PC-9 (cell line): ENCODE data around the gene ARHGAP18. TPM values are rescaled to one million over a fixed set of nuclear protein-coding genes. Genes with fewer than 3 reads are reported as not detected.
A peak's percentile ranks its signal among the peaks of the same experiment; 100 is the strongest.
"Not testable (repeated sequence)": the region's sequence is repeated elsewhere in the genome, so short reads cannot be mapped to it uniquely, and the experiment has no call there.

ENCODE experiments used
- BruUV-seq: library from RNA; stranded (reverse); fragments of 400-500 nt; replicated peaks from 2 replicates; lab custom pipeline; 2021; lab: Mats Ljungman, UMichigan
- CTCF ChIA-PET: fragments of 300-600 bp; sonication (Branson Sonifier 250); formaldehyde crosslinking; loops from one replicate; lab custom pipeline; 2022; ENCODE audit warnings: antibody characterized with exemption; lab: Charles Lee
- POLR2A ChIA-PET: fragments of 300-600 bp; sonication (Branson Sonifier 250); formaldehyde crosslinking; loops from one replicate; lab custom pipeline; 2022; ENCODE audit warnings: antibody characterized with exemption; ENCODE audit not compliant: unreplicated experiment; lab: Charles Lee
- DNase-seq, 2 experiments: peaks; one replicate each; pipeline versions ENCODE4 v3.0.0 to v3.0.0-alpha.2; 2015 to 2022; ENCODE audit warnings: mixed read lengths in 1 of 2
- H2AFZ ChIP-seq: fragments of 200-600 bp; sonication (generic); 2 replicates; pipeline ENCODE4 v1.8.1; 2017; ENCODE audit warnings: antibody characterized with exemption
- H3F3A ChIP-seq: fragments of 200-600 bp; sonication (generic); 2 replicates; pipeline ENCODE4 v1.8.1; 2017; ENCODE audit warnings: antibody characterized with exemption, mild to moderate bottlenecking, low read depth; ENCODE audit not compliant: insufficient read depth
- H3K27ac ChIP-seq: fragments of 200-600 bp; sonication (generic); 2 replicates; pipeline ENCODE4 v1.6.1; 2016; ENCODE audit warnings: mixed run types
- H3K27me3 ChIP-seq: fragments of 200-600 bp; sonication (generic); 2 replicates; pipeline ENCODE4 v1.6.1; 2016; ENCODE audit warnings: low read depth, mixed run types; ENCODE audit not compliant: insufficient read depth
- H3K36me3 ChIP-seq: fragments of 200-600 bp; sonication (generic); 2 replicates; pipeline ENCODE4 v1.6.1; 2016; ENCODE audit warnings: low read depth, mixed run types
- H3K4me1 ChIP-seq: fragments of 200-600 bp; sonication (generic); replicated peaks from 2 replicates; pipeline ENCODE4 v1.6.1; 2016; ENCODE audit warnings: mixed run types; ENCODE audit not compliant: insufficient read depth
- H3K4me2 ChIP-seq: fragments of 200-600 bp; sonication (generic); 2 replicates; pipeline ENCODE4 v1.6.1; 2017; ENCODE audit warnings: mixed run types
- H3K4me3 ChIP-seq: fragments of 200-600 bp; sonication (generic); 2 replicates; pipeline ENCODE4 v1.6.1; 2016; ENCODE audit warnings: mixed run types
- H3K79me2 ChIP-seq: fragments of 200-600 bp; sonication (generic); 2 replicates; pipeline ENCODE4 v1.6.1; 2017; ENCODE audit warnings: low read depth, mixed run types
- H3K9me2 ChIP-seq: fragments of 200-600 bp; sonication (generic); 2 replicates; pipeline ENCODE4 v1.8.1; 2017; ENCODE audit warnings: mild to moderate bottlenecking; ENCODE audit not compliant: insufficient read depth
- H3K9me3 ChIP-seq: fragments of 200-600 bp; sonication (generic); 2 replicates; pipeline ENCODE4 v1.8.1; 2016; ENCODE audit warnings: low read depth; ENCODE audit not compliant: insufficient read depth
- H4K20me1 ChIP-seq: fragments of 200-600 bp; sonication (generic); 2 replicates; pipeline ENCODE4 v1.8.1; 2017; ENCODE audit not compliant: insufficient read depth
- CTCF ChIP-seq: fragments of 200-600 bp; sonication (generic); conservative IDR thresholded peaks from 2 replicates; pipeline ENCODE4 v1.6.1; 2017; ENCODE audit warnings: mixed run types, antibody characterized with exemption, mild to moderate bottlenecking, moderate library complexity
- EZH2 ChIP-seq: fragments of 200-600 bp; sonication (generic); IDR thresholded peaks from 2 replicates; pipeline ENCODE4 v1.8.0; 2017; ENCODE audit warnings: antibody characterized with exemption, low read depth
- intact Hi-C: fragments of 100-400 bp; cut with micrococcal nuclease; formaldehyde crosslinking; loops from one replicate; pipeline ENCODE4 v1.10.0; 2022; ENCODE audit not compliant: unreplicated experiment
- total RNA-seq: library from RNA; stranded (reverse); gene quantifications from 2 replicates; pipeline ENCODE4 v1.2.3, GENCODE V29; 2021

The ARHGAP18 gene
- total RNA-seq, 1 experiment from 2014 or later = 15.0 TPM

GRCh38 chr6:129576456-129576855 is 133.5 kb downstream of the ARHGAP18 start:
- H2AFZ ChIP-seq = no peak overlapping the region
- ChIA-PET POLR2A (no interaction called here), CTCF (no interaction called here)
- intact Hi-C loops = loop anchor here (5.0 to 10.0 kb wide), 5 partner anchors 202 to 1969 kb away; no protein-coding TSS in a partner anchor
- no peak overlapping the region for H3K4me3 ChIP-seq
- DNase-seq = no peak
- peaks cover 6% of the 10 kb centered on the region for H3F3A ChIP-seq
- no peak overlapping the region for H3K4me2 ChIP-seq
- H3K27ac ChIP-seq = no peak overlapping the region
- no peaks in the 10 kb centered on the region for H3K79me2 ChIP-seq
- BruUV-seq = no TSS peak
- no peaks in the 10 kb centered on the region for H4K20me1 ChIP-seq
- H3K27me3 ChIP-seq = no peaks in the 10 kb centered on the region
- no peaks in the 10 kb centered on the region for H3K9me2 ChIP-seq
- no peaks in the 10 kb centered on the region for H3K9me3 ChIP-seq
- H3K36me3 ChIP-seq = no peaks in the 10 kb centered on the region
- peaks cover 6% of the 10 kb centered on the region for H3K4me1 ChIP-seq
- TF ChIP-seq CTCF (no peak), EZH2 (no peak)

GRCh38 chr6:129575378-129576118 is 134.4 kb downstream of the ARHGAP18 start:
- H3K36me3 ChIP-seq = no peaks in the 10 kb centered on the region
- BruUV-seq = no TSS peak
- TF ChIP-seq CTCF (peak; percentile 92), EZH2 (no peak)
- no peaks in the 10 kb centered on the region for H4K20me1 ChIP-seq
- DNase-seq = peak in 1 of 2 experiments; percentile 66
- H3K27ac ChIP-seq = peak overlapping the region; percentile 13; the same call in 1 of the 2 replicates
- POLR2A ChIA-PET = no interaction called here
- no peaks in the 10 kb centered on the region for H3K79me2 ChIP-seq
- peak overlapping the region; percentile 34; the same call in 1 of the 2 replicates for H3K4me3 ChIP-seq
- no peaks in the 10 kb centered on the region for H3K27me3 ChIP-seq
- H3K9me2 ChIP-seq = no peaks in the 10 kb centered on the region
- peak overlapping the region; percentile 63 for H2AFZ ChIP-seq
- H3F3A ChIP-seq = peaks cover 6% of the 10 kb centered on the region
- intact Hi-C loops = loop anchor here (1.0 to 10.0 kb wide), 6 partner anchors 76 to 1968 kb away; no protein-coding TSS in a partner anchor
- no peaks in the 10 kb centered on the region for H3K9me3 ChIP-seq
- peaks cover 6% of the 10 kb centered on the region for H3K4me1 ChIP-seq
- H3K4me2 ChIP-seq = peak overlapping the region; percentile 64
- CTCF ChIA-PET = interaction anchor here (0.6 kb wide), 1 partner anchor 101 kb away, joined by 3 read pairs; no protein-coding TSS in a partner anchor

GRCh38 chr6:129574605-129575004 is 135.4 kb downstream of the ARHGAP18 start:
- H3K36me3 ChIP-seq, H3K9me2 ChIP-seq, H4K20me1 ChIP-seq, H3K27me3 ChIP-seq, H3K4me3 ChIP-seq, CTCF ChIA-PET, H3K79me2 ChIP-seq, BruUV-seq, POLR2A ChIA-PET, DNase-seq, H3K9me3 ChIP-seq, H3K4me1 ChIP-seq, H3K4me2 ChIP-seq, H3K27ac ChIP-seq, H3F3A ChIP-seq, H2AFZ ChIP-seq: not testable (repeated sequence)
- intact Hi-C loops = loop anchor here (1.0 to 10.0 kb wide), 6 partner anchors 75 to 1967 kb away; no protein-coding TSS in a partner anchor

- H3K4me2 ChIP-seq, H3K4me3 ChIP-seq, H3K36me3 ChIP-seq, H3K79me2 ChIP-seq, H3K9me3 ChIP-seq, H2AFZ ChIP-seq, H4K20me1 ChIP-seq, BruUV-seq, H3K9me2 ChIP-seq, POLR2A ChIA-PET, H3K4me1 ChIP-seq, H3K27me3 ChIP-seq, H3K27ac ChIP-seq, H3F3A ChIP-seq, DNase-seq: not testable (repeated sequence)
- CTCF ChIA-PET = interaction anchor here (0.7 kb wide), 1 partner anchor 1742 kb away, joined by 5 read pairs; no protein-coding TSS in a partner anchor
- intact Hi-C loops = loop anchor here (10.0 kb wide), 3 partner anchors 196 to 1836 kb away; no protein-coding TSS in a partner anchor
These were observed 139.0 kb downstream of the ARHGAP18 start for GRCh38 chr6:129570929-129571328.
